GM15510 (cell line): ENCODE results near the gene OVCA2.

Experiments
- POLR2A ChIP-seq: IDR thresholded peaks from 3 replicates; pipeline ENCODE4 v1.6.1; 2011; ENCODE audit warnings: borderline replicate concordance; ENCODE audit not compliant: insufficient read length; ENCODE audit errors: extremely low read depth

Gene OVCA2

DNA sequence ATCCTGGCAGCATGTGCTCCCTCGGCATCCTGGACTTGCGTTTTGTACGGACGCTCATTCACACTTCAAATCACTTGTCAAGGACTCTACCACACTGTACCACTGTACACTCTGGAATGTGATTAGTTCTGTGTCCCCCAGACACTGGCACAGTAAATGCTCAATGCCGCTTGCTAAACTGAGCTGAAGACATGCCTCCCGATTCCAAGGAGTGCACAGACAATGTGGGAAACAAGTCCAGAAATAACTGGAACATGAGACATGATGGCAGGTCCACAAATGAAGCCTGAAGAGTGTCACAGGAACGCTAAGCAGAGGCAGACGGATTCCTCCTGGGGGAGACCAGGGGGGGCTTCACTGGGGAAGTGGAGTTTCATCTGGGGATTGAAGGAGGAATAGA is 35.2 kb downstream of the OVCA2 start:
- no peak for TF ChIP-seq POLR2A

DNA sequence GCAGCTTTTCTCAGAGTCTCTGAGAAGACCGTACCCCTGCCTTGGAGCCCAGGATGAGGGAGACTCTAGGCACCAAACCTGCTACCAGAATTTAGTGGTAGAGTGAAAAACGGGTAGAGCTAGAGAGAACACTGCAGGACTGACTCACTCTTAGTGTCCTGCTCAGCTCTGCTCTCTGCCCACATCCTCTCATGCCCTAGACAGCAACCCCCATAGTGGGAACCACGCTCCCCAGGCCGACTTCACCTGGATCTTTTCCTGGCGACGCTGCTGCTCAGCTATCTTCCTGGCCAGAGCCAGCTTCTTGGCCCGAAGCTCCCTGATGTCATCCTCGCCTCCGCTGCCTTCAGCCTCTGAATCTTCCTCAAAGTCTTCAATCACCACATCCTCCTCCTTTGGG is 39.7 kb downstream of the OVCA2 start:
- no peak for TF ChIP-seq POLR2A

DNA sequence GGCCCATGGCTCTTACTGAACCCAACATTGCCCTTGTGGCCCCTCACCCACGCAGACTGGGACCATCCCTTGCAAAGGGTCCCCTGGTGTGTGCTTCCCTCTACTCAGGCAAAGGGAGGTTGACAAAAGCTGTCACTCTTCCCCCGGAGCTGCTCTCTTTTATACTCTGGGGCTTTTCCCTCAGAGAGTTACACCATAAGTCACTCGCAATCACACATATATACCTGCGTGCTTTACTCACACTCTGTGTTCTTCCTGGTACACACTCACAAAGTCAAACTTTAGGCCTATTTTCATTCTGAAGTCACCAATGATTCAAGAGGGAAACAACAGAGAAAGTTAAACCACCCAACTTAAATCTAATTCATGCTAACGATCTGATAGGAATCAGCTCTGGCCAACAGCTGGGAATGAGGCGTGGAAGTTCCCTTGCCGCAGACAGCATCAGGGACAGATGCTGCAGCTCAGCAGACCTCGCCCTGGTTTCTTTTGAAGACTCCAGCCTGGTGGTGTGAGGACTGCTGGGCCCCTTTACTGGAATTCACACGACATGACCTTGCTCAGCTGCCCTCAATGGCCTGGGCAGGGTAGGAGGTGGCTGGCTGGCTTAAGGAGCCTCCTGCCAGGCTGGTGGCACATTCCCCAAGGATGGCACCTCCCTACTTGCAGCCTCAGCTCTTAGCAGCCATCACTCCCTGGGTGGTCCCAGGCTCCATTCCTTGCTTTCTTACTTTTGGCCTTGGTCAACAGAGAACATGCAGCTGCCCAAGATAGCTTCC is 40.4 kb downstream of the OVCA2 start:
- no peak for TF ChIP-seq POLR2A

- no peak for TF ChIP-seq POLR2A
Observed at GRCh38 chr17:2083613-2084035, 41.8 kb downstream of the OVCA2 start.

- TF ChIP-seq POLR2A, result no peak
Observed at GRCh38 chr17:2084036-2084765, 42.4 kb downstream of the OVCA2 start.

GRCh38 chr17:2084766-2085647 is 43.2 kb downstream of the OVCA2 start:
- no peak for TF ChIP-seq POLR2A

DNA sequence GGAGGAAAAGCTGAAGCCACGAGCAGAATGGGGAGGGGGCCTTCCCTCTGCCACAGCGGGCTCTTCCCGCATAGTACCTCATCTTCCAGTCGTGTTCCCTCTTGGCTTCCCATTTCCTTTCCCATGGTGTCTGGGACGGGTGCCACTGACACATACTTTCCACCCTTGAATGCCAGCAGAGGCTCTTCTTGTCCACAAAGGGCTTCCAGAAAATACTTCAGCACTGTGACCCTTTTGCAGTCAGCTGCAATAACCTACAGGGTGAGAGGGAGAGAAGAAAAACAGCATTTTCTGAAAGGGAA is 43.8 kb downstream of the OVCA2 start:
- TF ChIP-seq POLR2A, result no peak

DNA sequence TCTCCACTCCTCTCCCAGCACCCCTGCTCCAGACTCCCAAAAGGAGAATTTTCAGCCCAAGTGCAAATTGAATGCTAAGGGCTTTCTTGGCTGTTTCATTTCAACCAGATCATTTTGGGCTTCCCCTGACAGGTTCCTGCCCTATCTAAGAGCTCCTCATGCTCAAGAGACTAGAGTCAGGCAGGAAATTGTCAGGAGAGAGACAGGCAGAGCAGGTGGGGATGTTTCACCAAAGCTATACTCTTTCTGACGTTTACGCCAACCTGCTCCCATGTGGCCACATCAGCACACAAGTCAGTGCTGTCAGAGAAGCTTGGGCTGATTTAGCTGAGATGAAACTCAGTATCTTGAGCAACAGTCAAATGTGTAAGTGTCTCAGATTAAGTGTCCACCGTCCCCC is 44.5 kb downstream of the OVCA2 start:
- no peak for TF ChIP-seq POLR2A

DNA sequence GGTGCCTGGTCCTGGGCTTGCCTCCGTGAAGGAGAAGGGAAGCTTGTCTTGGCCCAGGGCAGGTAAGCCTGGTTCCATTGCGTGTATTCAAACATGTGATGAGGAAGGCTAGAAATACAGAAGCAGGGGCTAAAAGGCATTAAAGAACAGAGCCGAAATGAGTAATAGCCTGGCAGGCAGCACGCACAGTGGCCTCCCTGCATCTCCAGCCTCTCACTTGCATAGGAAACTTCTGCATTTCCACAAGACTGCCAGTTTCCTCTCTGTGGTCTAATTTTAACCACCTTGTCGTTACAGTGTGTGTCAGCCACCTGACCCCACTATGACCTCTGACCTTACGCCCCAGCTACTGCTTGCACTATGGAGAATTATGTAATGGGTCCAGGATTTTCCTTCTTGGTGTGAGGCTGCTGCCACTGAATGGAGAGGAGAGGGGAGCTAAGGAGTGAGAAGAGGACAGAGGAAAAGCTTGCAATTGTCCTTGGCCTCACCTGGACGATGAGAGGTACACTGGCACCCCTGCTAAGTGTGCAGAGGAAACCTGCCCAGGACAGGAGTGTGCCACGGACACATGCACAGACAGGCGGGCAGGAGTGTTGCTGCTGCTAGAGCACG is 45.9 kb downstream of the OVCA2 start:
- TF ChIP-seq POLR2A, result no peak

- no peak for TF ChIP-seq POLR2A
Observed at GRCh38 chr17:2089021-2089422, 47.2 kb downstream of the OVCA2 start.

- peak; percentile 19 for TF ChIP-seq POLR2A
Observed at GRCh38 chr17:2090210-2090641, 48.4 kb downstream of the OVCA2 start.

GRCh38 chr17:2090804-2091534 is 49.1 kb downstream of the OVCA2 start:
- no peak for TF ChIP-seq POLR2A

- no peak for TF ChIP-seq POLR2A
Observed at GRCh38 chr17:2092253-2092652, 50.4 kb downstream of the OVCA2 start.
